Gastrocnemius medialis (tissue), 4 donors: ENCODE measurements around the gene SCUBE1. TPM values are rescaled to one million over a fixed set of nuclear protein-coding genes. Genes with fewer than 3 reads are reported as not detected.

ENCODE experiments used
- ATAC-seq, 2 donors: fragments of 150-250 bp; one replicate each; pipeline ENCODE4 v1.9.1; 2016
- DNase-seq, 2 donors: peaks; one replicate each; pipeline ENCODE4 v3.0.0-alpha.2; 2019
- H3K27ac ChIP-seq, 4 donors: fragments of 200-600 bp; sonication (generic); 1 replicate in 1 of 4; 2 replicates in 3 of 4; pipeline ENCODE4 v1.5.1; 2016 to 2018; ENCODE audit warnings: mild to moderate bottlenecking in 2 of 4, moderate library complexity in 1 of 4
- H3K27me3 ChIP-seq, 3 donors: fragments of 200-600 bp; sonication (generic) in 2 of 3; 1 replicate in 1 of 3; 2 replicates in 2 of 3; pipeline versions ENCODE4 v1.5.1 to v1.6.0; 2016 to 2019; ENCODE audit warnings: mild to moderate bottlenecking in 1 of 3, moderate library complexity in 1 of 3
- H3K36me3 ChIP-seq, 2 donors: fragments of 200-600 bp; sonication (generic) in 1 of 2; one replicate each; pipeline ENCODE4 v1.5.1; 2017 to 2018
- H3K4me1 ChIP-seq, 2 donors: fragments of 200-600 bp; sonication (generic) in 1 of 2; one replicate each; pipeline ENCODE4 v1.5.1; 2016 to 2017; ENCODE audit warnings: mild to moderate bottlenecking in 2 of 2
- H3K4me3 ChIP-seq, 4 donors: fragments of 200-600 bp; sonication (generic) in 3 of 4; 1 replicate in 1 of 4; 2 replicates in 3 of 4; pipeline ENCODE4 v1.5.1; 2016 to 2019; ENCODE audit warnings: mild to moderate bottlenecking in 2 of 4
- H3K9me3 ChIP-seq, 3 donors: fragments of 200-600 bp; sonication (generic) in 2 of 3; 1 replicate in 1 of 3; 2 replicates in 2 of 3; pipeline ENCODE4 v1.5.1; 2016 to 2019
- POLR2A ChIP-seq, 2 donors: fragments of 450-650 bp; IDR thresholded peaks; one replicate each; pipeline ENCODE4 v1.6.1; 2017; ENCODE audit warnings: antibody characterized with exemption in 2 of 2, mild to moderate bottlenecking in 2 of 2, moderate library complexity in 2 of 2
- in situ Hi-C, 4 donors: fragments of 200-750 bp; cut with MboI; loops; one replicate each; pipeline versions ENCODE4 v1.15.0 to v1.8.0; 2017; ENCODE audit warnings: low sequenced_read_pairs in 4 of 4
- intact Hi-C: fragments of 100-400 bp; cut with DNase I; formaldehyde crosslinking; loops from one replicate; pipeline ENCODE4 v1.15.1; 2023; ENCODE audit warnings: low total_unique reads
- total RNA-seq, 4 donors: library from RNA; depleted of rRNA; stranded (reverse); fragments of >200 nt; gene quantifications; one replicate each; pipeline versions ENCODE4 v1.1.0 to v1.2.3, GENCODE V29; 2016
- TF ChIP-seq, protein P1 (sequence below), 5 experiments: fragments of 450-650 bp in 3 of 5; fragments of 200-600 bp in 2 of 5; sonication (generic) in 2 of 5; IDR thresholded peaks in 4 of 5; conservative IDR thresholded peaks in 1 of 5; 1 replicate in 4 of 5; 2 replicates in 1 of 5; pipeline ENCODE4 v1.5.1; 2016 to 2019; ENCODE audit warnings: antibody characterized with exemption in 5 of 5, mild to moderate bottlenecking in 3 of 5, moderate library complexity in 3 of 5

The SCUBE1 gene
- total RNA-seq, 4 donors from 2014 or later = 0.20 to 0.55 (median 0.41) TPM

DNA sequence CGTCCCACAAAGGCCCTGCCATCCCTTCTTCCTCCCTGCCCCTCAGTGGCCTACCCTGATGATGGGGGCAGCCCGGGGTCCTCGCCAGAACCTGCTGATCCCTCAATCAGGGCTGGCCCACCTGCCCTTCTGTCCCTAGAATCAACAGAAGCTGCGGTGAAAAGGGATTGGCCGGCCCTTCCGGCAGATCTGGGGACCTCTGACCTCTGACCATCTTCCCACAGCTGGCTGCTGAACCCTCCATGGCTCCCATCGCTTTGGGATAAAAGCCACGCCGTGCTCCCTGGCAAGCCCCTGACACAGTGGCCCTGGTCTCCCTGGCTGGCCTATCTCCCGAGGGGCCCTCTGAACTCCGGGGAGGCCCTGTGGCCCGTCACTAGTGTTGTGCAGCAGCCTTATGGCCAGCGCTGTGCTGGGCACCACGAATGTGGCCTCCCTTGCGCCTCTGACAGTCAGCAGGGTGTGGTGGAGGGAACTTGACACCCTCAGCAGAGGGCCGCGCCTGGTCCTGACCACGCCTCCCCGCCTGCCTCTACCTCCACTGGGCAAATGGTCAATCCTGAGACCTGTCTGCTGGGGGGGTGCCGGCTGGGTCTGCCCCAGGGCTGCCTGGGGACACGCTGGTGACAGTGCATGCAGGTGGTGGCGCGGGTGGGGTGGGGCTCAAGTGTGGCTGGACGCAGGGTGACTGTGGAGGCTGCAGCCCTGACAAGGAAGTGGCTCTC lies 98.2 kb downstream of the SCUBE1 start:
- ATAC-seq (no peak), DNase-seq (no peak)
- no peaks in the 10 kb centered on the region for H3K4me1 ChIP-seq
- H3K9me3 ChIP-seq = no peaks in the 10 kb centered on the region
- no peak overlapping the region for H3K4me3 ChIP-seq
- no peak overlapping the region for H3K27ac ChIP-seq
- no peaks in the 10 kb centered on the region for H3K27me3 ChIP-seq
- intact Hi-C loops = no loop called here
- in situ Hi-C loops = no loop called here
- H3K36me3 ChIP-seq = no peaks in the 10 kb centered on the region
- no peak for TF ChIP-seq POLR2A (IDR thresholded peaks at IDR 0.05)
- TF ChIP-seq, protein P1, sequence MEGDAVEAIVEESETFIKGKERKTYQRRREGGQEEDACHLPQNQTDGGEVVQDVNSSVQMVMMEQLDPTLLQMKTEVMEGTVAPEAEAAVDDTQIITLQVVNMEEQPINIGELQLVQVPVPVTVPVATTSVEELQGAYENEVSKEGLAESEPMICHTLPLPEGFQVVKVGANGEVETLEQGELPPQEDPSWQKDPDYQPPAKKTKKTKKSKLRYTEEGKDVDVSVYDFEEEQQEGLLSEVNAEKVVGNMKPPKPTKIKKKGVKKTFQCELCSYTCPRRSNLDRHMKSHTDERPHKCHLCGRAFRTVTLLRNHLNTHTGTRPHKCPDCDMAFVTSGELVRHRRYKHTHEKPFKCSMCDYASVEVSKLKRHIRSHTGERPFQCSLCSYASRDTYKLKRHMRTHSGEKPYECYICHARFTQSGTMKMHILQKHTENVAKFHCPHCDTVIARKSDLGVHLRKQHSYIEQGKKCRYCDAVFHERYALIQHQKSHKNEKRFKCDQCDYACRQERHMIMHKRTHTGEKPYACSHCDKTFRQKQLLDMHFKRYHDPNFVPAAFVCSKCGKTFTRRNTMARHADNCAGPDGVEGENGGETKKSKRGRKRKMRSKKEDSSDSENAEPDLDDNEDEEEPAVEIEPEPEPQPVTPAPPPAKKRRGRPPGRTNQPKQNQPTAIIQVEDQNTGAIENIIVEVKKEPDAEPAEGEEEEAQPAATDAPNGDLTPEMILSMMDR (IDR thresholded peaks at IDR 0.05 in 4 of 5, conservative IDR thresholded peaks at IDR 0.05 in 1 of 5) = no peak

DNA sequence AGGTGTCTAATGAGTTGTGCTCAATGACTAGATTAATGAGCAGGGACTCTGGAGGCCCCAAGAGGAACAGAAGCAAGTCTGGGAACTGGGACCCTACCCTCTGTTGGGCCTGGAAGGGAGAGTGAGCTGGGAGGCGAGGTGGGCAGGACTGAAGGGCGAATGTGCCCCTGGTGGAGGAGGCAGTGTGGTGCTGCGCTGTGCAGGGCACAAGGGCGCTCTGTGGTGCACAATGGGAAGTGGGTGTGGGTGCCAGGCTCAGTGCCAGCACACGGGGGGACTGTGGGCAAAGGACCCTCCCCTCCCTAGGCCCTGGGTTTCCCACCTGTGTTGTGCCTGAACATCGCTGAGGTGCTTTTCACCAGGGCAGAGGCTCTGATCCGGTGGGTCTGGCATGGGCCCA lies 98.8 kb downstream of the SCUBE1 start:
- TF ChIP-seq POLR2A (IDR thresholded peaks at IDR 0.05) = no peak
- TF ChIP-seq, protein P1 (IDR thresholded peaks at IDR 0.05 in 4 of 5, conservative IDR thresholded peaks at IDR 0.05 in 1 of 5) = no peak
- no peak for DNase-seq
- no peak overlapping the region for H3K27ac ChIP-seq
- H3K9me3 ChIP-seq = no peaks in the 10 kb centered on the region
- H3K36me3 ChIP-seq = no peaks in the 10 kb centered on the region
- in situ Hi-C loops (no loop called here), intact Hi-C loops (no loop called here)
- H3K4me3 ChIP-seq = no peak overlapping the region
- no peak for ATAC-seq
- H3K27me3 ChIP-seq = no peaks in the 10 kb centered on the region
- no peaks in the 10 kb centered on the region for H3K4me1 ChIP-seq

DNA sequence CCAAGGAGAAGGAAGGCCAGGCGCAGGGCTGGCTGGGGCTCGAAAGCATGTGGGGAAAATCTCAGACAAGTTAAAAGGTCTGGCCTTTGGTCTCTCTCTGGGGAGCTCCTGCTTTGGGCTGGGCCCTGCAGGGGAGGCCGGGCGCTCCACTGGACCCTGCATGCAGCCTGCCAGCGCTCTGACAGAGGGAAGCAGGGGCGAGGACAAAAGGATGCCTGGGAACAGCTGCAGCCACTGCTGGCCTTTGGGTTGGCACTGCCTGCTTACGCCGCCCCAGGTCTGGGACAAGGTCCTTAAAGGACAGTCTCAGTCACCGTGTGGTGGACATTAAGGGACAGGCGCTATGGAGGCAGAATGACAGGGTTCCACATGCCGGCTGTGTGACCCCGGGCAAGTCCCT lies 99.8 kb downstream of the SCUBE1 start:
- Histone ChIP-seq H3K9me3 (no peaks in the 10 kb centered on the region), H3K27ac (no peak overlapping the region), H3K4me1 (peaks cover 0 to 7% of the 10 kb centered on the region in 2 donors), H3K27me3 (peaks cover 0 to 4% (median 0%) of the 10 kb centered on the region in 3 donors), H3K4me3 (no peak overlapping the region), H3K36me3 (no peaks in the 10 kb centered on the region)
- in situ Hi-C loops (no loop called here), intact Hi-C loops (no loop called here)
- ATAC-seq (peak in 1 of 2 donors; percentile 25), DNase-seq (no peak)
- no peak for TF ChIP-seq POLR2A (IDR thresholded peaks at IDR 0.05)
- TF ChIP-seq, protein P1 (IDR thresholded peaks at IDR 0.05 in 4 of 5, conservative IDR thresholded peaks at IDR 0.05 in 1 of 5) = no peak

DNA sequence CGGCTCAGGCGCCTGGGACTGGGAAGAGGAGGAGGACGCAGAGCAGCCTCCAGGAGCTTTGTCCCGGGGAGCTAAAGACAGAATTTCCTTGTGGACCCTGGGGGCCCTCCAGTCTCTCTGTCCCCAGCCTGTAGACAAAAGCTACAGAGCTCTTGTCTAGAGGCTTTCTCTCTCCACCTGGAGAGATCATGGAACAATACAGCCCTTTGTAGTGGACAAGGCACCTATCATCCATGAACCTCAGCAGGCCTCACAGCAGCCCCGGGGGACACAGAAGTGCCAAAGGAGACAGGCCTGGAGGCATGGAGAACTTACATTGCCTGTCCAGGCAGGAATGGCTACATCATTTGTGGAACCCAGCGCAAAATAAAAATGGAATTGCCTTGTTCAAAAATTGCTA lies 100.5 kb downstream of the SCUBE1 start:
- no peak overlapping the region for H3K27ac ChIP-seq
- no peak for TF ChIP-seq POLR2A (IDR thresholded peaks at IDR 0.05)
- TF ChIP-seq, protein P1 (IDR thresholded peaks at IDR 0.05 in 4 of 5, conservative IDR thresholded peaks at IDR 0.05 in 1 of 5) = no peak
- ATAC-seq (no peak), DNase-seq (no peak)
- no peak overlapping the region for H3K4me3 ChIP-seq
- H3K9me3 ChIP-seq = no peaks in the 10 kb centered on the region
- intact Hi-C loops = no loop called here
- no peaks in the 10 kb centered on the region for H3K36me3 ChIP-seq
- H3K27me3 ChIP-seq = peaks cover 0 to 4% (median 0%) of the 10 kb centered on the region in 3 donors
- in situ Hi-C loops = no loop called here
- H3K4me1 ChIP-seq = peaks cover 0 to 10% of the 10 kb centered on the region in 2 donors
